Activated CD8-positive, alpha-beta memory T cell treated with anti-CD3 and anti-CD28 coated beads, Interleukin-2, amount 50 U/mL, for 48 hours (primary cell): Measurements from ENCODE around the gene DDX27.

Experiments used
- DNase-seq: peaks from one replicate; pipeline ENCODE4 v3.0.0-alpha.2; 2020

The DDX27 gene

GRCh38 chr20:49279677-49280462 lies 60.7 kb downstream of the DDX27 start:
- no peak for DNase-seq

- no peak for DNase-seq
Measured at GRCh38 chr20:49280463-49281058, 61.3 kb downstream of the DDX27 start.

GRCh38 chr20:49281059-49281912 lies 62.1 kb downstream of the DDX27 start:
- no peak for DNase-seq

GRCh38 chr20:49281913-49282467 lies 62.8 kb downstream of the DDX27 start:
- no peak for DNase-seq

GRCh38 chr20:49282584-49283171 lies 63.5 kb downstream of the DDX27 start:
- DNase-seq = peak; percentile 74

- no peak for DNase-seq
Measured at GRCh38 chr20:49283176-49283702, 64.0 kb downstream of the DDX27 start.

GRCh38 chr20:49283703-49284625 lies 64.7 kb downstream of the DDX27 start:
- no peak for DNase-seq

- peak; percentile 48 for DNase-seq
Measured at GRCh38 chr20:49284818-49285217, 65.6 kb downstream of the DDX27 start.

- no peak for DNase-seq
Measured at GRCh38 chr20:49285233-49285668, 66.0 kb downstream of the DDX27 start.

GRCh38 chr20:49285813-49286494 lies 66.7 kb downstream of the DDX27 start:
- DNase-seq = no peak

GRCh38 chr20:49286689-49287551 lies 67.7 kb downstream of the DDX27 start:
- peak; percentile 68 for DNase-seq

- DNase-seq = no peak
Measured at GRCh38 chr20:49287555-49288249, 68.5 kb downstream of the DDX27 start.

GRCh38 chr20:49288250-49288751 lies 69.1 kb downstream of the DDX27 start:
- peak; percentile 68 for DNase-seq

- DNase-seq = no peak
Measured at GRCh38 chr20:49288784-49289696, 69.8 kb downstream of the DDX27 start.

- DNase-seq = no peak
Measured at GRCh38 chr20:49290608-49291191, 71.5 kb downstream of the DDX27 start.

GRCh38 chr20:49291200-49291599 lies 72.0 kb downstream of the DDX27 start:
- DNase-seq = no peak

GRCh38 chr20:49292010-49292409 lies 72.8 kb downstream of the DDX27 start:
- no peak for DNase-seq
